ENCODE data around the gene ADM5. TPM values are rescaled to one million over a fixed set of nuclear protein-coding genes. Genes with fewer than 3 reads are reported as not detected.

ADM5 gene
- total and polyA plus RNA-seq, 12 donors: 0.16 to 1.6 (median 0.48) TPM

GRCh38 chr19:49727217-49728030 lies 38.0 kb downstream of the ADM5 start:
- DNase-seq (peak; percentile 49 to 65), ATAC-seq (peak; percentile 79 to 94 (median 86))
- Histone ChIP-seq H3K9me3 (no peaks in the 10 kb centered on the region), H3K27ac (peak overlapping the region in 9 of 10 donors; percentile 17 to 77 (median 65)), H3K36me3 (peaks cover 0 to 6% (median 0%) of the 10 kb centered on the region in 9 donors), H3K27me3 (no peaks in the 10 kb centered on the region), H3K4me1 (peaks cover 0 to 20% (median 13%) of the 10 kb centered on the region in 9 donors), H3K4me3 (peak overlapping the region in 1 of 10 donors; percentile 6)
- intact Hi-C loops (cut with DNase I): no loop called here
- no peak for TF ChIP-seq CTCF (IDR thresholded peaks at IDR 0.05)
- WGBS, 2 donors: 58% methylated on average over 23 of the region's 23 CpGs

- intact Hi-C loops (cut with DNase I): no loop called here
- H3K27me3 ChIP-seq: no peaks in the 10 kb centered on the region
- ATAC-seq (no peak), DNase-seq (no peak)
- H3K4me1 ChIP-seq: peaks cover 0 to 20% (median 13%) of the 10 kb centered on the region in 9 donors
- H3K4me3 ChIP-seq: no peak overlapping the region
- TF ChIP-seq CTCF (IDR thresholded peaks at IDR 0.05): no peak
- no peaks in the 10 kb centered on the region for H3K9me3 ChIP-seq
- no peaks in the 10 kb centered on the region for H3K36me3 ChIP-seq
- no peak overlapping the region for H3K27ac ChIP-seq
- WGBS, 2 donors: 81 to 86% methylated on average over 5 of the region's 5 CpGs
Observed at GRCh38 chr19:49730166-49730565, 40.8 kb downstream of the ADM5 start.

- 88 to 89% methylated on average over 4 of the region's 4 CpGs for WGBS, 2 donors
- H3K4me3 ChIP-seq: no peak overlapping the region
- no peaks in the 10 kb centered on the region for H3K27me3 ChIP-seq
- no peaks in the 10 kb centered on the region for H3K36me3 ChIP-seq
- DNase-seq: no peak
- TF ChIP-seq CTCF (IDR thresholded peaks at IDR 0.05): no peak
- no peak overlapping the region for H3K27ac ChIP-seq
- no peaks in the 10 kb centered on the region for H3K9me3 ChIP-seq
- no peak for ATAC-seq
- H3K4me1 ChIP-seq: no peaks in the 10 kb centered on the region
- intact Hi-C loops (cut with DNase I): no loop called here
Observed at GRCh38 chr19:49738268-49738667, 48.9 kb downstream of the ADM5 start.

- Histone ChIP-seq H3K9me3 (no peaks in the 10 kb centered on the region), H3K4me3 (no peak overlapping the region), H3K27me3 (no peaks in the 10 kb centered on the region), H3K36me3 (no peaks in the 10 kb centered on the region), H3K27ac (no peak overlapping the region), H3K4me1 (no peaks in the 10 kb centered on the region)
- ATAC-seq (no peak), DNase-seq (no peak)
- TF ChIP-seq CTCF (IDR thresholded peaks at IDR 0.05): no peak
- intact Hi-C loops (cut with DNase I): no loop called here
- 81 to 91% methylated on average over 1 of the region's 1 CpG for WGBS, 2 donors
Observed at GRCh38 chr19:49739098-49739497, 49.7 kb downstream of the ADM5 start.

Measured in heart right ventricle (tissue), 16 donors.